ENCODE measurements around the gene ZDHHC14.

Gene ZDHHC14

DNA sequence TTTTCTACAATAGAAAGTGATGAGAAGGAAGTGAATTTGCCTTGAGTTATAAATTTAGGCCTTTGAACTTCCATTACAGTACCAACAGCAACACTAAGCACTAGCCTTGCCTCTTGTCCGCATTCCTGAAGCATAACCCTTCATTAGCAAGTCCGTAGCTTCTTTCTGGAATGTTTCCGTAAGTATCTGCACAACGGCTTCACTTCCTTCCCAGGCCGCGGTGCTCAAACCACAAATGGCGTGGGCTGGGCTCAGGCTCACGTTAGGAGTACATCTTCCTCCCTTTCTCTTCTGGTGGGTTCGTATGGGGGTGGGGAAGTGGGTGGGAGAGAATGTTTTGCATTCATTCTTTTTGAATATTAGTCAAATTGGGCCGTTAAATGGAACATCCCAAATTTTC, 248.2 kb downstream of the ZDHHC14 start:
- Histone ChIP-seq H3K27me3 (ENCODE audit: control insufficient read depth in 1 of 2, insufficient read depth in 2 of 2, low read length in 2 of 2) (no peaks in the 10 kb centered on the region), H3K4me1 (ENCODE audit: control insufficient read depth, insufficient read depth, low read length) (no peaks in the 10 kb centered on the region), H3K9me3 (ENCODE audit: control insufficient read depth in 2 of 2, low read length in 2 of 2) (no peaks in the 10 kb centered on the region), H3K9ac (ENCODE audit: low read length in 2 of 2) (no peak overlapping the region), H3K27ac (ENCODE audit: low read length) (no peak overlapping the region), H3K36me3 (ENCODE audit: control insufficient read depth in 2 of 2, insufficient read depth in 2 of 2, low read length in 2 of 2) (peaks cover 0 to 3% of the 10 kb centered on the region in 2 donors), H3K4me3 (ENCODE audit: low read length in 2 of 2) (no peak overlapping the region)

DNA sequence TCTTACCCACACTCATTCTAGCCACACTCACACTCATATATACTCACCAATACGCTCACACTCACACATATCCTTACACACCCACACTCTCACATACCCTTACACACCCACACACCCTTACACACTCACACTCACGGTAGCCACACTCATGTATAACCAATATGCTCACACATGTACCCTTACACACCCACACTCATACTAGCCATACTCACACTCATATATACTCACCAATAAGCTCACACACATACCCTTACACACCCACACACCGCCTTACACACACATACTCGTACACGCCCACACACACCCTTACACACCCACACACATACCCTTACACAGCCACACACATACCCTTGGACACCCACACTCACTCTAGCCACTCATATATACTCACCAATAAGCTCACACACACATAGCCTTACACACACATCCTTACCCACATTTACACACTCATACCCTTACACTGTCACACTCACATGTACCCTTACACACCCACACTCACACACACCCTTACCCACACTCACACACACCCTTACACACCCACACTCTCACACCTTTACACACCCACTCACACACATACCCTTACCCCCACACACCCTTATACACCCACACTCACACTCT, 249.6 kb downstream of the ZDHHC14 start:
- no peak overlapping the region for H3K4me3 ChIP-seq (ENCODE audit: low read length in 2 of 2)
- H3K9ac ChIP-seq (ENCODE audit: low read length in 2 of 2), result no peak overlapping the region
- peaks cover 0 to 3% of the 10 kb centered on the region in 2 donors for H3K36me3 ChIP-seq (ENCODE audit: control insufficient read depth in 2 of 2, insufficient read depth in 2 of 2, low read length in 2 of 2)
- no peaks in the 10 kb centered on the region for H3K9me3 ChIP-seq (ENCODE audit: control insufficient read depth in 2 of 2, low read length in 2 of 2)
- H3K27me3 ChIP-seq (ENCODE audit: control insufficient read depth in 1 of 2, insufficient read depth in 2 of 2, low read length in 2 of 2), result no peaks in the 10 kb centered on the region
- H3K27ac ChIP-seq (ENCODE audit: low read length), result no peak overlapping the region
- no peaks in the 10 kb centered on the region for H3K4me1 ChIP-seq (ENCODE audit: control insufficient read depth, insufficient read depth, low read length)

DNA sequence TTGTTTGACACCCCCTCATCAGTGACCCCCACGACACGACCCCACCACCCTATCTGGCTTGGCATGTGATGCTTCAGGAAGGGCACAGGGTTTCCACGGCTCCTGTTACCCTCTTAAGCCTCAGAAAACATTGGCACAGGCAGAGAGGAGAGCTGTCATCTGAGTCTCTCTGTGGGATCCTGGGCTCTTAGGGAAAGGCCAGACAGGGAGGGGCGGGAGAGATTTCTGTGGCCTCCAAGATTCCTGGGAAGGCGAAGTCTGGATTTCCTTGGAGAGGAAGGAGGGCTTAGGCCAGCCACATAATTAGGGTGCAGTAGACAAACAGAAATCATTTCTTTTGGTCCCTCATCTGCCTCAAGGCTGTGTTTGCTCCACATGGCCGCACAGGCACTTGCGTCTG, 250.4 kb downstream of the ZDHHC14 start:
- no peaks in the 10 kb centered on the region for H3K27me3 ChIP-seq (ENCODE audit: control insufficient read depth in 1 of 2, insufficient read depth in 2 of 2, low read length in 2 of 2)
- H3K27ac ChIP-seq (ENCODE audit: low read length), result no peak overlapping the region
- no peaks in the 10 kb centered on the region for H3K4me1 ChIP-seq (ENCODE audit: control insufficient read depth, insufficient read depth, low read length)
- no peaks in the 10 kb centered on the region for H3K9me3 ChIP-seq (ENCODE audit: control insufficient read depth in 2 of 2, low read length in 2 of 2)
- no peak overlapping the region for H3K4me3 ChIP-seq (ENCODE audit: low read length in 2 of 2)
- H3K9ac ChIP-seq (ENCODE audit: low read length in 2 of 2), result no peak overlapping the region
- peaks cover 0 to 3% of the 10 kb centered on the region in 2 donors for H3K36me3 ChIP-seq (ENCODE audit: control insufficient read depth in 2 of 2, insufficient read depth in 2 of 2, low read length in 2 of 2)

DNA sequence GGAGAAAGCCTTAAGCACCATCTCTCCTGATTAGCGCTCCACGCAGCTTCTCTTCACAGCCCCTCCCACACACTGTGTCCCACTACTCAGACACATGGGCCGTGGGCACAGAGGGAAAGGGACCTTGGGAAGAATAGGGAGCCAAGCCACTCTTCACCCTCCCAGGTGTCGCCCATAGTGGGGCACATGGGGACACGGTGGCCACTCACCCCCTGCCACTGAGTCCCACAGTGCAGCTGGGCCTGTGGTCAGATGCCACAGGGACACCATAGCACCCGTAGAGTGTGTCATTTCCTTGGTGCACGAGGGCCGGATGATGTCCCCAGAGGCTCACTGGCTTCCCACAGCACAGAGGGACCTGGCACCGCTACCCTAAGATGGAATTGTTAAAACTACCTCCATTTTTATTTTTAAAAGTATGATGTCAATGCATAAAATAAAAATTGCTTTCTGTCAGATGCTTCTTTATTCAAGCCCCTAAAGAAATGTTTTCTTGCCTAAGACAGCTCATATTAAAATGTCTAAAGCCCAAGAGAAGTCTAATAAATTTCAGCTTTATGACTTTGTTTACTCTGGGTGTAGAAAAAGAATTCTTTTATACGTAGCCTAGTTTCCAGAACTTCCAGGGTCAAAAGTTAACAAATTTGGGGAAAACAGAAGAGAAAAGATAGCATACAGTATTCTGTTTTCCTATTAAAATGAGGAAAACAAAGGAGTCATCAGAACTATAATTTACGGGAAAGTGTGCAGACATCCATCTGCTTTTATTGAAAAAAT, 251.0 kb downstream of the ZDHHC14 start:
- Histone ChIP-seq H3K9me3 (ENCODE audit: control insufficient read depth in 2 of 2, low read length in 2 of 2) (no peaks in the 10 kb centered on the region), H3K27ac (ENCODE audit: low read length) (no peak overlapping the region)

DNA sequence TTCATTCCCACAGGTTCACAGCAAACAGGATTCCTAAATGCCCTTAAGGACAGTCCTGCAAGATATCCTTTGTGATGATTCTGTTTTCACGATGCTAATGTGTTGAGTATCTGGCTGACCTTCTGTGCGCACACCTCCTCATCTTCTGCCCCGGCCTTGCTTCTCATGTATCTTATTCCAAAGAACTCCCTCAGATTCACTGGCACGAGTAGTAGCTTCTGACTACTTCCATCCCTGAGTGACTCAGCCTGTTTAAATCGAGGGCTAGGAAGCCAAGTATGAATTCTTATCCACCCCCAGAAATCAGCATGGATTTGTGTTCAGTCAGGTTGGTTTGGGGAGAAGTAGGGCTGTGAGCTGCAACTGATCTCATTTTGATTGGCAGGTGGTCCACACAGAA, 251.8 kb downstream of the ZDHHC14 start:
- no peaks in the 10 kb centered on the region for H3K27me3 ChIP-seq (ENCODE audit: control insufficient read depth in 1 of 2, insufficient read depth in 2 of 2, low read length in 2 of 2)
- H3K9me3 ChIP-seq (ENCODE audit: control insufficient read depth in 2 of 2, low read length in 2 of 2), result no peaks in the 10 kb centered on the region
- H3K36me3 ChIP-seq (ENCODE audit: control insufficient read depth in 2 of 2, insufficient read depth in 2 of 2, low read length in 2 of 2), result peaks cover 0 to 3% of the 10 kb centered on the region in 2 donors
- H3K4me1 ChIP-seq (ENCODE audit: control insufficient read depth, insufficient read depth, low read length), result no peaks in the 10 kb centered on the region
- H3K4me3 ChIP-seq (ENCODE audit: low read length in 2 of 2), result no peak overlapping the region
- H3K9ac ChIP-seq (ENCODE audit: low read length in 2 of 2), result no peak overlapping the region
- H3K27ac ChIP-seq (ENCODE audit: low read length), result no peak overlapping the region

More for the DNA sequence above, 251.0 kb downstream of the ZDHHC14 start:
- Histone ChIP-seq H3K4me3 (ENCODE audit: low read length in 2 of 2) (no peak overlapping the region), H3K36me3 (ENCODE audit: control insufficient read depth in 2 of 2, insufficient read depth in 2 of 2, low read length in 2 of 2) (peaks cover 0 to 3% of the 10 kb centered on the region in 2 donors), H3K27me3 (ENCODE audit: control insufficient read depth in 1 of 2, insufficient read depth in 2 of 2, low read length in 2 of 2) (no peaks in the 10 kb centered on the region), H3K4me1 (ENCODE audit: control insufficient read depth, insufficient read depth, low read length) (no peaks in the 10 kb centered on the region), H3K9ac (ENCODE audit: low read length in 2 of 2) (no peak overlapping the region)

DNA sequence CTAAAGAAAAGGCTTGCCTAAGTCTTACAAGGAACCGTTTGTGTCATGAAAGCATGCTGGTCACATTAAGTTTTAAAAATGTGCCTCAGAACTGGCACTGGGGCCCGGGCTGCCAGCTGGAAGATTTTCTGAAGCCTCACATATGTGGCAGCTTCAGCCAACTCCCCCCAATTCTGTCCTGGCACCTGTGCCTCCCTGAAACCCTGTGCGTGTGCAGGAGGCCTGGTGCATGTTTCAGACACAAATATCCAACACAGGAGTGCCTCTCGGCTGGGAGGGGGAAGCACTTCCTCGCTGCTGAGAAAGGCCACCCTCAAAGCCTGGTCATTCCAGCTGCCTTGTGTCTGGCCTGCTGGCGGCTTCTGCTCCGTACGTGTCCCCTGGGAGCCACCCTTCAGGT, 253.6 kb downstream of the ZDHHC14 start:
- Histone ChIP-seq H3K27me3 (ENCODE audit: control insufficient read depth in 1 of 2, insufficient read depth in 2 of 2, low read length in 2 of 2) (no peaks in the 10 kb centered on the region), H3K4me3 (ENCODE audit: low read length in 2 of 2) (no peak overlapping the region), H3K27ac (ENCODE audit: low read length) (no peak overlapping the region), H3K9ac (ENCODE audit: low read length in 2 of 2) (no peak overlapping the region), H3K9me3 (ENCODE audit: control insufficient read depth in 2 of 2, low read length in 2 of 2) (no peaks in the 10 kb centered on the region), H3K36me3 (ENCODE audit: control insufficient read depth in 2 of 2, insufficient read depth in 2 of 2, low read length in 2 of 2) (peaks cover 0 to 3% of the 10 kb centered on the region in 2 donors), H3K4me1 (ENCODE audit: control insufficient read depth, insufficient read depth, low read length) (no peaks in the 10 kb centered on the region)

DNA sequence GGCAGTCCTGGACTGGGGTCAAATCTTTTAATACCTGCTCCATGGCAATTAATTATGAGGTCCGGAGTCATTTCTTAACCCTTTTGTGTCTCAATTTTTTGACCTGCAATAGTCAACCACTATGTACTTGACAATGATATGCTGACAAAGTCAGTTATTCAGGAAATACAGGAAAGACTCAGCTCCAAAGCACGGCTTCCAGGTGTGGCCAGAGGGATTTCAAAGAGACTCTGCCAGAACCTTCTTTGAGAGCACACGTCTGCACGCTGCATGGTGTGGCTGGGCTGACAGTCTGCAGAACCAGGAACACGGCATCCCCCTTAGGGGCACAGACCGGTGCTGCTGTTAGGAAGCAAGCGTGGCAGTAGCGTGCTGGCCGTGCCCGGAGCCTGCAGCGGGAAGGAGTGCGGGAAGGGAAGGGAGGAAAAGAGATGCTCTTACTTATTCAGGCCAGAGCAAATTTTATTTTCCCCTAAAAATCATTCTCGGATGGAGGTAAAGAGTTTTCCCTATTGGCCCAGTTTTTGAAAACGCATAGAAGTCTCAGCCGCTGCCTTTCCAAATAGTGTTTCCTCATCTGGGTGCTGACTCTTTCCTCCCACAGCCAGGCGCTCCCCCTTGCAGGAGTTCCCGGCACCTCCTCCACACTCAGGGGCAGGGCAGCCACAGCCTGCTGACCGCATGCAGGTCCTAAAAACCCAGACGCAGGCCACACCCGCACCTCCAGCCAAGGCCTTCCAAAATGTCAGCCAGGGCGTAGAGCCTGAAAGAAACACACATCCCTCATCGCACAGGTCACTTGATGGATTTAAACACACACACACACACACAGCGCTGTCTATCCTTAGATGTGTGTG, 254.6 kb downstream of the ZDHHC14 start:
- Histone ChIP-seq H3K27ac (ENCODE audit: low read length) (no peak overlapping the region), H3K9me3 (ENCODE audit: control insufficient read depth in 2 of 2, low read length in 2 of 2) (no peaks in the 10 kb centered on the region), H3K9ac (ENCODE audit: low read length in 2 of 2) (no peak overlapping the region), H3K4me1 (ENCODE audit: control insufficient read depth, insufficient read depth, low read length) (no peaks in the 10 kb centered on the region), H3K4me3 (ENCODE audit: low read length in 2 of 2) (no peak overlapping the region), H3K27me3 (ENCODE audit: control insufficient read depth in 1 of 2, insufficient read depth in 2 of 2, low read length in 2 of 2) (no peaks in the 10 kb centered on the region), H3K36me3 (ENCODE audit: control insufficient read depth in 2 of 2, insufficient read depth in 2 of 2, low read length in 2 of 2) (peaks cover 0 to 3% of the 10 kb centered on the region in 2 donors)

DNA sequence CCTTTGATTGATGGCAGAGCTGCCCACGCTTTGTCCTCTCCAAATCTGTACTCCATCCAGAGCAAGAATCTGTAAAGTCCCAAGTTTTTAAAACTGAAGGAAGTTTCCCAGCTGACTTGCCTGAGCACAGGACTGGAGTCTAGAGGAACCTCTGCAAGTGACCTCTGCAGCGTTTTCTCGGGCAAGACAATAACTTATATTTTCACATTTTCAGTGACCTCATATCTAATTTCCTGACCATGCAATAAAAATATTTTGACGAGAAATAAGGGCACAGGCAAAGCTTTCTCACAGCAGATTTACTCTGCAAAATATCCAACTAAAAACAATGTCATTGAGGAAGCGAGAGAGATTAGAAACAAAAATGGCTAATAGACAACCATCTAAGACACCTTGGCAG, 256.5 kb downstream of the ZDHHC14 start:
- Histone ChIP-seq H3K27ac (ENCODE audit: low read length) (no peak overlapping the region), H3K4me3 (ENCODE audit: low read length in 2 of 2) (no peak overlapping the region), H3K4me1 (ENCODE audit: control insufficient read depth, insufficient read depth, low read length) (no peaks in the 10 kb centered on the region), H3K27me3 (ENCODE audit: control insufficient read depth in 1 of 2, insufficient read depth in 2 of 2, low read length in 2 of 2) (no peaks in the 10 kb centered on the region), H3K36me3 (ENCODE audit: control insufficient read depth in 2 of 2, insufficient read depth in 2 of 2, low read length in 2 of 2) (peaks cover 0 to 3% of the 10 kb centered on the region in 2 donors), H3K9me3 (ENCODE audit: control insufficient read depth in 2 of 2, low read length in 2 of 2) (no peaks in the 10 kb centered on the region), H3K9ac (ENCODE audit: low read length in 2 of 2) (no peak overlapping the region)

DNA sequence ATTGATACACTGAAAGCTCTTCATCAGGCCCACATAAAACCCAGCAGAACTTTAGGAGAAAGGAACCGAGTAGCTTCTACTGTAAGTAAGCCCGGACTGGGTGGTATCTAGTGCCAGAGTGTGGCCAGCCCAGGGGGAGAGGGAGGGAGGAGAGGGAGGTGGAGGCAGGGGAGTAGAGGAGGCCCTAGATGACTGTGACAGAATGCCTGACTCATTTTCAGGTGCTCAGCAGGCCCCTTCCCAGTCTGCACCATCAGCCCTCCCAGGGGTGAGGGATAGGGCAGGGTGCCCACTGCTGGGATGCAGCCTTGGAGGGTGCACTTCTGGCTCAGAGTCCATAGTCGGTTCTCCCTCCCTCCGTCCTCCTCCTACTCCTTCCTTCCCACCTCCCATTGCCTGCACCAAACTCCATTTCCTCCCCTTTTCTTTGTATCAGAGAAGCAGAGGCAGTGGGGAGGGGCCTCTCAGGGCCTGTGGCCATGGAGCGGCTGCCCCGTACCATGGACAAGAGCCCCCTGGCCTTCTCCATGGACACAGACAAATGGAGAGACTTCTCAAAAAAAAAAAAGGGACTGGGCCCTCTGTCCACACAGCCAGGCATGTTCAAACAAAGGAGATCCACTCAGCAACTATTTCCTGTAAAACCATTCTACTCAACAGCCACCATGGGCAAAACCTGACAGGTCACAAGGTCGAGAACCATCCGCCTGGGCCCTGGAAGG, 257.1 kb downstream of the ZDHHC14 start:
- no peaks in the 10 kb centered on the region for H3K27me3 ChIP-seq (ENCODE audit: control insufficient read depth in 1 of 2, insufficient read depth in 2 of 2, low read length in 2 of 2)
- no peaks in the 10 kb centered on the region for H3K36me3 ChIP-seq (ENCODE audit: control insufficient read depth in 2 of 2, insufficient read depth in 2 of 2, low read length in 2 of 2)
- H3K27ac ChIP-seq (ENCODE audit: low read length), result no peak overlapping the region
- H3K9ac ChIP-seq (ENCODE audit: low read length in 2 of 2), result no peak overlapping the region
- H3K4me1 ChIP-seq (ENCODE audit: control insufficient read depth, insufficient read depth, low read length), result no peaks in the 10 kb centered on the region
- no peaks in the 10 kb centered on the region for H3K9me3 ChIP-seq (ENCODE audit: control insufficient read depth in 2 of 2, low read length in 2 of 2)
- no peak overlapping the region for H3K4me3 ChIP-seq (ENCODE audit: low read length in 2 of 2)

DNA sequence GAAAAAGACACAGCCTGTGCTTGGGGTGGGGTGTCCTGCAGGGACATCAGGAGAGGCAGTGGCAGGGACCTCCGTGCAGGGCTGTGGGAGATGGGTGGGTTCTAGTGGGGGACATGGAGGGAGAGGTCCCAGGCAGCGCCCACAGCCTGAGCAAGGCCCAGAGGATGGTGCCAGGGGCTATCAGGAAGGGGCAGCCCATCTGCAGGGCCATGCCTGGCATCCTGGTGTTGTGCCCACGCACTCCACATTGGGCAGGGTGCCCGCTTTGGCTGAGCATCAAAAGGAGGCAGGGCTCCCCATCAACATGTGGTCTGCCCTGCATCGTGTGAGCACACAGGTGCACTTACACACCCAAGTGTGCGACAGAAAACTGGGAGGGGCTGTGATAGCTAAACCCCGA, 257.8 kb downstream of the ZDHHC14 start:
- Histone ChIP-seq H3K4me3 (ENCODE audit: low read length in 2 of 2) (no peak overlapping the region), H3K4me1 (ENCODE audit: control insufficient read depth, insufficient read depth, low read length) (no peaks in the 10 kb centered on the region), H3K27me3 (ENCODE audit: control insufficient read depth in 1 of 2, insufficient read depth in 2 of 2, low read length in 2 of 2) (no peaks in the 10 kb centered on the region), H3K27ac (ENCODE audit: low read length) (no peak overlapping the region), H3K36me3 (ENCODE audit: control insufficient read depth in 2 of 2, insufficient read depth in 2 of 2, low read length in 2 of 2) (no peaks in the 10 kb centered on the region), H3K9ac (ENCODE audit: low read length in 2 of 2) (no peak overlapping the region), H3K9me3 (ENCODE audit: control insufficient read depth in 2 of 2, low read length in 2 of 2) (no peaks in the 10 kb centered on the region)
